NCI-H1436 treated with DMSO at 0.1 percent for 48 hours (cell line): ENCODE data around the gene LDB2.

Experiments
- DNase-seq: peaks from one replicate; lab custom pipeline; 2025; lab: John Stamatoyannopoulos, UW

LDB2 gene

GRCh38 chr4:16884673-16885460, 13.6 kb downstream of the LDB2 start:
- DNase-seq: no peak

- no peak for DNase-seq
These were observed 14.6 kb downstream of the LDB2 start for GRCh38 chr4:16883806-16884205.

GRCh38 chr4:16881151-16881884, 17.1 kb downstream of the LDB2 start:
- no peak for DNase-seq

- DNase-seq: no peak
These were observed 23.0 kb downstream of the LDB2 start for GRCh38 chr4:16875487-16875886.

GRCh38 chr4:16869594-16870245, 28.7 kb downstream of the LDB2 start:
- DNase-seq: no peak

- DNase-seq: no peak
These were observed 29.8 kb downstream of the LDB2 start for GRCh38 chr4:16868674-16869073.

- no peak for DNase-seq
These were observed 30.6 kb downstream of the LDB2 start for GRCh38 chr4:16867827-16868226.

GRCh38 chr4:16866974-16867373, 31.5 kb downstream of the LDB2 start:
- DNase-seq: no peak

GRCh38 chr4:16865897-16866283, 32.6 kb downstream of the LDB2 start:
- no peak for DNase-seq

GRCh38 chr4:16865209-16865896, 33.1 kb downstream of the LDB2 start:
- DNase-seq: no peak

- DNase-seq: no peak
These were observed 34.2 kb downstream of the LDB2 start for GRCh38 chr4:16864199-16864598.

GRCh38 chr4:16862697-16863096, 35.7 kb downstream of the LDB2 start:
- DNase-seq: no peak

- no peak for DNase-seq
These were observed 37.9 kb downstream of the LDB2 start for GRCh38 chr4:16860516-16860915.

GRCh38 chr4:16859031-16859430, 39.4 kb downstream of the LDB2 start:
- DNase-seq: no peak

- DNase-seq: no peak
These were observed 40.1 kb downstream of the LDB2 start for GRCh38 chr4:16858275-16858752.

GRCh38 chr4:16857425-16857824, 41.0 kb downstream of the LDB2 start:
- no peak for DNase-seq

- no peak for DNase-seq
These were observed 44.8 kb downstream of the LDB2 start for GRCh38 chr4:16853640-16854039.

- DNase-seq: no peak
These were observed 45.8 kb downstream of the LDB2 start for GRCh38 chr4:16852644-16853043.

GRCh38 chr4:16852228-16852627, 46.2 kb downstream of the LDB2 start:
- no peak for DNase-seq

GRCh38 chr4:16846540-16847117, 51.8 kb downstream of the LDB2 start:
- no peak for DNase-seq

GRCh38 chr4:16844816-16845586, 53.4 kb downstream of the LDB2 start:
- no peak for DNase-seq
